Stimulated activated CD8-positive, alpha-beta memory T cell treated with anti-CD3 and anti-CD28 coated beads, Interleukin-12 subunit alpha, Interleukin-12 subunit beta, amount 100 ng/mL, for 4 hours (primary cell): ENCODE measurements around the gene FBXO11.

Experiments used
- DNase-seq: peaks from one replicate; pipeline ENCODE4 v3.0.0-alpha.2; 2020; ENCODE audit warnings: low read depth

The FBXO11 gene

DNA sequence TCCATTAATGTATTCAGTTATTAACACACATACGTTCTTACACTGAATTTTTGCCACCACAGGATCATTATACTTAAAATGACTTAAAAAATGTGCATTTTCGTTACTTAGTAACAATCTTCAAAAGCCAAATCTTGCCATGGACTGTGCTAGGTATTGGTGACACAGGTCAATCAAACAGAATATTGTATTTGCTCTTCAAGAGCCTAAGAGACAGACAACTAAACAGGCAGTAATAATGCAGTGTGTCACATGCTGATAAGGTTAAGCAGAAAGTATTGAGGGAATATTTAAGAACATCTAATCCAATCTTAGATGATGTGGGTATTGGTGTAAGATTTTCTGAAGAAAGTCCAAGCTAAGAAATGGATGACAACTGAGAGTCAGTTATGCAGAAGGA is 56.9 kb downstream of the FBXO11 start:
- DNase-seq = no peak

DNA sequence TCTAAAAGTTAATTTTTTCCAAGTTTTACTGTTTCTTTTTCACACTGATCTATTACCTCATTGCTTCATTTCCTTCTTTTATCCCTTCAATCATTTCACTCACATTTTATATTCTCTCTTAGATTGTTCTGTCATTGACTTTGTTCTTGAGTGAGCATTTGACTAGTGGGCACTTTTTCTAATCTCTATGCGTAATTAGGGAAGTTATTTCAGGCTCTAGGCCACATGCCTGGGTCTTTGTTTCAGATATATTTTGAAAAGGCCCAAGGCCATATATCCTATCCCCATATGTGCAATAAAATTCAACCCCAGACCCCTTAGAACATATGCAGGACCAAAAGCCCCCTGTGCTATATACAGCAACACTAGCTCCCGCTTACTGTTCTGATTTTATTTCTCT is 62.1 kb downstream of the FBXO11 start:
- no peak for DNase-seq

DNA sequence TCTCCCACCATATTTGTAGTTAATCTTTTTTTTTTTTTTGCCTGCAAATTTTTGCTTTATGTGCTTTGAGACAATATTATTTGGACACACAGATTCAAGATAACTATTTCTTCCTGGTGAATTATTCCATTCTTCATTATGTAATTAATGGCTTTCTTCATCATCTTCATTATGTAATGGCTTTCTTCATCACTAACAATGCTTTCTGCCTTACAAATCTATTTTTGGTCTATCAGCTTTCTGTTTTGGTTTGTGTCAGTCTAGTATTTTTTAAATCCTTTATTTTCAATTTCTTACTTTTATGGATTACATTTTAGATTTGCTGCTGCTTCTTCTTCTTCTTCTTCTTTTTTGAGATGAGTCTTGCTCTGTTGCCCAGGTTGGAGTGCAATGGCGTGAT is 62.9 kb downstream of the FBXO11 start:
- DNase-seq = no peak

DNA sequence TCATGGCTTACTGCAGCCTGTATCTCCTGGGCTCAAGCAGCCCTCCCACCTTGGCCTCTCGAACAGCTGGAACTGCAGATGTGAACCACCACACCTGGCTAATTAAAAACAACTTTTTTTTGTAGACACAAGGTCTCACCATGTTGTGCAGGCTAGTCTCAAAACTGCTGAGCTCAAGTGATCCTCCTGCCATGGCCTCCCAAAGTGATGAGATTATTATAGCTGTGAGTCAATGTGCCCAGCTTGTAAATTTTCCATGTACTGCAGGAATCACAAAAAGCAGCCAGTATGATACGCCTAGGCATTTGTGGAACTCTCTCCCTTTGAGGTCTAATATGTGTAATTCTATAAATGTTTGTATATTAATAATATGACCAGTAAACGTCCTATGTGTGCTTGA is 63.5 kb downstream of the FBXO11 start:
- no peak for DNase-seq

DNA sequence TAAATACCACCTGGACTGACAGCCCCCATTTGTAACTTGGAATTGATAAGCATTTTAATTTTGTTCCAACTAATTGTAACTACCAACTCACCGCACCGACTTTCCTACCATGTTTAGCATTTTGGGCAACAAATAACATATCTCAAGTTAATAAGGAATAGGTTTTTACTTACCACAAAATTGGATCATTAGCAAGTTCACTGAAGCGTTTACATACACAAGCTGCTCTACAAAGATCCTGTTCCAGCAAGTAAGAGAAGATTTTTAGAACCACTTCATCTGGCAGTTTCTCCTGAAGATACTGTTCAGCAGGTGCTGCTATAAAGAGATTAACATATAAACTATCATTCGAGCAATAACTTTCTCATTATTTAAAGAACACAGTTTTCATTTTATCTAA is 67.6 kb downstream of the FBXO11 start:
- DNase-seq = no peak

DNA sequence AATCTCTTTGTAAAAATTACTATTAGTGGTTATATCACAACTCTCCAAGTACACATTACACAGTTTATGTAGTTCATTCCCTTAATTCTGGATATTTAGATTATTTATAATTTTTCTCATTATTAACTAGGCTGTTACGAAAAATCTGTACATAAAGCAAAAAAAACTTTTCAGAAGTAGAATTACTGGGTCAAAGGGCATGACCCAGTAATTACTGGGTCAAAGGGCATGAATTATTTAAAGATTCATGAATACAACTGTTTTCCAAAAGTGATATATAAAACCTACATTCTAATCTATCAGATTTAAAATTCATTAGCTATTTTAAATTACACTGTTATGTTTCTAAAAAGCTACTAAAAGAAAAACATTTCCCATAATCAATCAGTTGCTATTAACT is 68.0 kb downstream of the FBXO11 start:
- no peak for DNase-seq

DNA sequence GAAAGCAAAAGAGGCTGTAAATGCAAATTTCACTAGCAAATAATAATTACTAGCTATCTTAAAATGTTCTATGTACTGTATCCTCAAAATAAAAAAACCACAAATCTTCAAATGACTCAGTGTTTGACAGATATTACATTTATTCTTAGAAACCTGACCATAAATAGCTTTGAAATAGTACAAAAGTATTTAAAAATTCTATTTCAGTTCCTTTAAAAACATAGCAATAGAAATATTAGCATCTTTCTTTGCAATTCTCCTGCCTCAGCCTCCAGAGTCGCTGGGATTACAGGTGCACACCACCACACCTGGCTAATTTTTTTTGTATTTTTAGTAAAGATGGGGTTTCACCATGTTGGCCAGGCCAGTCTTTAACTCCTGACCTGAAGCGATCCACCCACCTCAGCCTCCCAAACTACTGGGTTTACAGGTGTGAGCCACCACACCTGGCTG is 72.8 kb downstream of the FBXO11 start:
- DNase-seq = no peak

DNA sequence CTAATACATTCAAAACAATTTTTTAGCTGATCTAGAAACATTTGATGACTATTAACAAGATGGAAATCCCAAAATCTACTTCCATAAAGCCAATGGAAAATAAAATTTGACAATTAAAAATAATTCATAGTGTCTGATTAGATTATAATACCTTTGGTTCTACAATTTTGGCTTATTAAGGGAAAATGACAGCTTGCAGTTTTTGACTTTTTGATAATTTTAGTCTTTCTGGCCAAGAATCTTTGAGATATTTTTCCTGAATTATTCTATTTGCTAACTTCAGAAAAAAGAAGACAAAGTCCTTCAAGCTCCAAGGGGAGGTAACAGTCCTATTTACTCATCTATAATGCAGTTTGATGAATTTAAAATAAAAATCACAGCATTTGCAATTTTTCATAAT is 83.8 kb downstream of the FBXO11 start:
- no peak for DNase-seq

DNA sequence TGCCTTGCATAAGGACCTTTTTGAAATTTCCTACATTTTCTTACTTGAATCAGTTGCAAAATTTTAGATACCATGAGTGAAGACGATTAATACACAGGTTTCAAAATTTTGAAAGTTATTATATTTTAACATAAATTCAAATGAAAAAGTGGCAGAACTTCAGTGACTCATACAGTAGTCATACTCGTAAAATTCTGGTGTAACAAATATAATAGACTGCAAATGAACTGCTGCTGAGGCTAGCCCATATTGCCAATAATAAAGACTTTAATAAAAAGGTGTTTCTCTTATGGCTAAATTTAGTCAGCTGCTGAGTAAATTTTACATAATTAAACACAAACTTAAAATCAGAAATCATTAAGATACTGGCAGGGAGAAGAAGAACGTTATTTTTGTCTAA is 86.5 kb downstream of the FBXO11 start:
- DNase-seq = no peak

DNA sequence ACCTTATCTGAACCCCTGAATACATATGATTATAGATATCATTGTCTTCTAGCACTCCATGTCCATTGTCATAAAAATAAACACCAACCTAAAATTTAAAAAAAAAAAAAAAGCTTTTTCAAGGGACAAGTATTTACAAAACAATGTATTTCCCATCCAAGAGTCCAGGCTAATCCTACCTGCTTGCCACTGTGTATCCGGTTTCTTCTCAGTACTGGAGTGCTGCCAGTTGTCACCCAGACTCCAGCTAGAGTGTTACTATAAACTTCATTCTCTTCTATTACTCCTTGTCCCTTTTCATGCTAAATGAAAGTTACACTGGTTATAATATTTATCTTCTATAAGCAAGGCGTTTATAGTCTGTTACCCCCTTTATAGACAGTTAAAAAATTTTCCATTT is 87.5 kb downstream of the FBXO11 start:
- no peak for DNase-seq

DNA sequence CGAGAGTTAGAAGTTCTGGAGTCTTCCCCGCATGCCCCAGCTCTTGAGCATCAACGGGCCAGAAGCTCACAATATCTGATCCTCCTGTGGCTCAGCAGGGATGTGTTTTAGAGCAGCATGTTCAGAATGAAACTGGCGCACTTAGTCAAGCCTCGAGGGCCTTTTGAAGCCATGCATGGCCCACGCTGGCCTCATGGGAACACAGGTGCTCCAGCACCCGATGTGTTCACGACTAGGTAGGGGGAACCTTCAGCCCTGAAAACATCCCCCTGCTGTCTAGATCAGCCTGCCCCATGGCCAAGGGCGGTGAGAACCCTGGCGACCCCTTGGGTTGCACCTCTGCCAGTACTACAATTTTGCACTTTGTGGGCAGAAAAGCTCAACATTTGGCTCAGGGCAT is 90.5 kb downstream of the FBXO11 start:
- no peak for DNase-seq

DNA sequence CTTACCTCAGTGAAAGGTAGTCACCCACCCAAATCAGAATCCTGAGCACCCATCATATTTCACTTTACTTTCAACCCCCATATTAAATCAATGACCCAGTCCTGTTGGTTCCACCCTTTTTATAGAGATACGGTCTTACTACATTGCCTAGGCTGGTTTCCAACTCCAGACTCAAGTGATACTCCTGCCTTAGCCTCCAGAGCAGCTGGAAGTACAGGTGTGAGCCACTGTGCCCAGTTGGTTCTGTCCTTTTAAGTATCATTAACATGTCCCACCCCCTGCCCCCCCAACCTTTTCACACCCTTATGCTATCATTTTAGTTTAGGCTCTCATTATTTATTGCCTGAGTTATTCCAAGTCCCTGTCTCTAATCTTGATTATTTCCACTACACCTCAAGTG is 94.6 kb downstream of the FBXO11 start:
- DNase-seq = no peak

DNA sequence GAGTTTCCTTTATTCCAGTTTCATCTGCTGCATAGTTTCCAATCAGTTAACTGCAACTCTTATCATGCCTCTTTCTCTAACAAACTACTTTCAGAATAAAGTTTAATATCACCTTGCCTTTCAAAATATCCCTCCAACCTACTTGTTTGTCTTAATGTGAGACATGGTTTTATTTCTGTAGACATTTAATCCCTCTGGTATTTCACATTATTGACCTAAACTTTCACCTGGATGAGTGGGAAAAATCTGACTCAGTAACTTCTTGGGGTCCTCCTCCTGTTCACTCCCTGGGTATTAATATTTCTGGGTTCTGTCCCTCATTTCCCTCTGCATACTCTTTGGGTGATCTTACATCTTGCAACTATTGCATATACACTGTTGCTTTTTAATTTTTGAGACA is 95.4 kb downstream of the FBXO11 start:
- no peak for DNase-seq

DNA sequence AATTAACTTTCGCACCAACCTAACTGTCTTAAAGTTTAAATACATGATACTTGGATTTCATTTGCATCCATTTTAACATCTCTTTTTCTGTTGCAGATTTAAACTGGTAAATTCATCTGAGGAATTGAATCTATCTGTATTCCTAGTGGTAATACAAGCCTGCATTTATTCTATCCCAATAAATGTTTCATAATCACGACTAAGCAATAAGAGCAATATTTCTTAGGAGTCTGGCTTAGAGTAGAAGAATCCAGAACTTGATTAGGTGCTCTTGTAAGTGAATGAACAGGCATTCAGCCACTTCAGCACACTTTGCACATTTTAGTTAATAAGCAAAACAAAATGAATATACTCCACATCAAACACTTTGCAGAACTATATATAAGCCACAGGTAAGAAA is 96.4 kb downstream of the FBXO11 start:
- DNase-seq = no peak

DNA sequence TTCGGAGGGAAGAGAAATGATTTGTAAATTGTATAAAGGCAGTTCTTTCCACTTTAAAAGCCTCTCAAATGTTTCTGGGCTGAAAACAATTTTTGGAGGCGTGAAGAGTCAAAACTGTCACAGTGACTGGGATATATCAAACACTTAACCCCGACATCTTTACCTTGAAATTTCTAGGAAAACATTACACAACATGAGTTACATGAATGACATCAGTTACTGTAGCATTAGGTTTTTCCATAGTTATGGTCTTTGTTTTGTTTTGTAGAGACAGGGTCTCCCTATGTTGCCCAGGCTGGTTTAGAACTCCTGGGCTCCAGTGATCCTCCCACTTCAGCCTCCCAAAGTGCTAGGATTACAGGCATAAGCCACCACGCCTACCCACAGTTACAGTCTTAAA is 97.7 kb downstream of the FBXO11 start:
- DNase-seq = no peak

DNA sequence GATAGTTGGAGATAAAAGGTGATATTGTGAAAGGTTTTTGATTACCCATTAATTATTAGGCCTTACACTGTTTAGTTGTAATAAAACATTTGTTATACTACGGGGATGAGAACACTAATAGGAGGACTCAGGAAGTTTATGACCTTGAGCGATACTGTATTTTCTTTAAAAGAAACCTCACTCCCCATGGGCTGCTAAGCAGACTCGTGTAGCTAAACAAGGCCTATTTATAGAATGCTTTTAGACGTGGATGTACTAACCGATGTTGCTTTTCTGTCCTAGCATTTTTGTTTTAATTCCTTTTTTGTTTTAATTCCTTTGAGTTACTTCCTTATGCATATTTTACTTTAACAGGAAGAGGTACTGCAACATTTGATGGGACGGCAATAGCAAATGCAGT is 100.4 kb downstream of the FBXO11 start:
- no peak for DNase-seq

DNA sequence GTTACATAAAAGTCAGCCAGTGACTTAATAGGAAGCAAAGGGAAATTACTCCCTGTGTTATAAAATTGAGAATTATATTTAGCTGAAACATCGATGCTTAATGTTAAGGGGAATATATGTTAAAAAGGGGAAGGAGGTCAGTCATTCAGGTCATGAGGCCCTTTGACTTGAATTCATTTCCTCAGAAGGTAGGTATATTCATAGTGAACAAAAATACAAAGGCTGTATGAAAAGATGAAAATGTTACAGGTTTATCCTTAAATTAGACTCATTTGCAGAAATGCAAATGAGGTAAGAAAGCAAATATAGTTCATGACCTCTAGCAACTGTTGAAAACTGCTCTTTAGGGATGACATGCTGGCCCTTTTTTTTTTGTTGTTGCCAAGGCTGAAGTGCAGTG is 102.5 kb downstream of the FBXO11 start:
- DNase-seq = no peak

DNA sequence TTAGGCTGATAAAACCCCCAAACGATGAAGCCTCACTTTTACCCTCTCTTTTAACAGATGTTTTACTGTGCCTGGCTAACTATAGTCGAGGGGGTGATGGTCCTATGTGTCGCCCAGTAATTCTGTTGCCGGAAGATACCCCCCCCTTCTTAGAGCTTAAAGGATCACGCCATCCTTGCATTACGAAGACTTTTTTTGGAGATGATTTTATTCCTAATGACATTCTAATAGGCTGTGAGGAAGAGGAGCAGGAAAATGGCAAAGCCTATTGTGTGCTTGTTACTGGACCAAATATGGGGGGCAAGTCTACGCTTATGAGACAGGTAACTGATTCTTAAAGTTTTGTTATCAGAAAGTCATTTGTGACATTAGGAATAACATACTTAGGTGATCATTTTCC is 102.9 kb downstream of the FBXO11 start:
- no peak for DNase-seq

DNA sequence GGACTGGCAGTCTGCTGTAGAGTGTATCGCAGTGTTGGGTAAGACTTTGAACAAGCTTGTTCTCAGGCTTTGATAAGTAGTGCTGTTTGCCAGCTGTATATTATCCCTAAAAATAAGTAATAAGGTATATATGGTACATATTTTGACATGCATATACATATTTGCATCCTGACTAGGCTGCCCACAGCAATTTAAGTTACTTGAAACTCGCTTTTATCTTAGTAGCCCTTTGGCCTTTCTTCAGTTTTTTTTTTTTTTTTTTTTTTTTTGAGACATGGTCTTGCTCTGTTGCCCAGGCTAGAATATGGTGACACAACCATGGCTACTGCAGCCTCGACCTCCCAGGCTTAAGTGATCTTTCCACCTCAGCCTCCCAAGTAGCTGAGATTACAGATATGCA is 105.2 kb downstream of the FBXO11 start:
- DNase-seq = no peak

DNA sequence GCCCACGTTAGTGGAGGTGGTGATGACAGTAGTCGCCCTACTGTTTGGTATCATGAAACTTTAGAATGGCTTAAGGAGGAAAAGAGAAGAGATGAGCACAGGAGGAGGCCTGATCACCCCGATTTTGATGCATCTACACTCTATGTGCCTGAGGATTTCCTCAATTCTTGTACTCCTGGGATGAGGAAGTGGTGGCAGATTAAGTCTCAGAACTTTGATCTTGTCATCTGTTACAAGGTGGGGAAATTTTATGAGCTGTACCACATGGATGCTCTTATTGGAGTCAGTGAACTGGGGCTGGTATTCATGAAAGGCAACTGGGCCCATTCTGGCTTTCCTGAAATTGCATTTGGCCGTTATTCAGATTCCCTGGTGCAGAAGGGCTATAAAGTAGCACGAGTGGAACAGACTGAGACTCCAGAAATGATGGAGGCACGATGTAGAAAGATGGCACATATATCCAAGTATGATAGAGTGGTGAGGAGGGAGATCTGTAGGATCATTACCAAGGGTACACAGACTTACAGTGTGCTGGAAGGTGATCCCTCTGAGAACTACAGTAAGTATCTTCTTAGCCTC is 107.2 kb downstream of the FBXO11 start:
- no peak for DNase-seq

DNA sequence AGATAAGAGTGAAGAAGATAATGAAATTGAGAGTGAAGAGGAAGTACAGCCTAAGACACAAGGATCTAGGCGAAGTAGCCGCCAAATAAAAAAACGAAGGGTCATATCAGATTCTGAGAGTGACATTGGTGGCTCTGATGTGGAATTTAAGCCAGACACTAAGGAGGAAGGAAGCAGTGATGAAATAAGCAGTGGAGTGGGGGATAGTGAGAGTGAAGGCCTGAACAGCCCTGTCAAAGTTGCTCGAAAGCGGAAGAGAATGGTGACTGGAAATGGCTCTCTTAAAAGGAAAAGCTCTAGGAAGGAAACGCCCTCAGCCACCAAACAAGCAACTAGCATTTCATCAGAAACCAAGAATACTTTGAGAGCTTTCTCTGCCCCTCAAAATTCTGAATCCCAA is 107.7 kb downstream of the FBXO11 start:
- DNase-seq = no peak

DNA sequence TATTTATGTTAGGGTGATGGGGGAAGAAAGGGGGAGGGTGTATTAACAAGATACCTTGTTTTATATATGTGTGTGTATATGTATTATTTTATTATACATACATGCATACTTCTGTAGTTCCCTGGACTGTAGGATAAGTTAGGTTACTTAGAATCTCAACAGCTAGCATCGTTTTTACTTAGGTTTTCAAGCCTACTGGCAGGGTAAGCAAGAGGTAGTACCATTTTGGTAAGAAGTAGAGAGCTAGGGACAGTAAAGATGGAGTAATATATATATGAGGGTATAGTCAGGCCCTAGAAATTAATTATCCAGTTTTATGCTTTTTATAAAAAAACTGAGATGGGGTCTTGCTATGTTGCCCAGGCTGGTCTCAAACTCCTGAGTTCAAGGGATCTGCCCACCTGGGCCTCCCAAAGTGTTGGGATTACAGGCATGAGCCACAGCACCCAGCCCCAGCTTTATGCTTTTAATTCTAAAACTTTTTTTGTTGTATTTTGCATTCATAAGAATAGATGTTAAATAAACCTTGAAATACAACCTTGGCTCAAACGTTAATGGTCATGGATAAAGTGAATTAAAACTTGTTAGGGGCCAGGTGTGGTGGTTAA is 110.1 kb downstream of the FBXO11 start:
- DNase-seq = no peak

DNA sequence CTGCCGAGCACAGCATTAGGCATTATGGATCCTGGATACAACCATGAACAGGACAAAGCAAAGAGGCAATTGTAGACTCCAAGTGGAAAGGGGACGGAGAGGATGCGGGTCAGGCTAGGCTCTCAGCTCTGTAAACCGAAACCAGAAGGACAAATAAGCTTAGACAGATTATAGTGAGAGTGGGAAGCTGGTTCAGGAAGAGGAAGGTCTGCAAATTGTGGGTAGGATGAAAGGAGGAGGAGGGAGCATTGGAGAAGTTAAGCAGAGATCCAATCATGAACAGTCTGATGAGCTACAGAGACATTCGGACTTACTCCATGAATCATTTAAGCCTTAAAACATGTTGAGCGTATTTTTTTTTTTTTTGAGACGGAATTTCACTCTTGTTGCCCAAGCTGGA is 120.3 kb downstream of the FBXO11 start:
- no peak for DNase-seq

DNA sequence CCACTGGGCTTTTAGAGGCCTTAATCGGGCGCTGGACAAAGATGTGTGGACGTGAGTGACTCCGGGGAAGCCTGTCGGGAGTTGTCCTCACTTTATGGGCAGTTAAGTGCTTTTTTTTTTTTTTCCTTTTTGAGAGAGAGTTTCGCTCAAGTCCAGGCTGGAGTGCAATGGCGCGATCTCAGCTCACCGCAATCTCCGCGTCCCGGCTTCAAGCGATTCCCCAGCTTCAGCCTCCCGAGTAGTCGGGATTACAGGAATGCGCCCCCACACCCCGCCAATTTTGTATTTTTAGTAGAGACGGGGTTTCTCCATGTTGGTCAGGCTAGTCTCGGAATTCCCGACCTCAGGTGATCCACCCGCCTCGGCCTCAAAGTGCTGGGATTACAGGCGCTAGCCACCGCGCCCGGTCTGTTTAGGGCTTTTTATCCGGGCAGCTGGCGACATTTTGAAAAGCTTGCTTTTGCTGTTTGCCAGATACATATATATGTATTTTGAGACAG is 121.9 kb downstream of the FBXO11 start:
- DNase-seq = no peak
